GM12878 (cell line): ENCODE results near the gene HCCS. TPM values are rescaled to one million over a fixed set of nuclear protein-coding genes. Genes with fewer than 3 reads are reported as not detected.

Experiments
- ATAC-seq: fragments of 200-7000 bp; cut with Tn5 transposase; 3 replicates; pipeline ENCODE4 v1.9.1; 2020; ENCODE audit warnings: mild to moderate bottlenecking, moderate library complexity
- BruUV-seq: library from RNA; stranded (reverse); fragments of 400-500 nt; replicated peaks from 2 replicates; lab custom pipeline; 2021; lab: Mats Ljungman, UMichigan
- CTCF ChIA-PET: fragments of 300-600 bp; sonication (Branson Sonifier 250); formaldehyde crosslinking; extraction: SDS; loops from one replicate; lab custom pipeline; 2021; ENCODE audit warnings: inconsistent platforms; lab: Yijun Ruan, JAX
- POLR2A ChIA-PET: fragments of 350-600 bp; formaldehyde crosslinking; extraction: SDS; loops from one replicate; lab custom pipeline; 2021; ENCODE audit warnings: inconsistent platforms; lab: Charles Lee
- RAD21 ChIA-PET: fragments of 300-600 bp; sonication (Branson Sonifier 250); formaldehyde crosslinking; loops from one replicate; lab custom pipeline; 2023; ENCODE audit warnings: antibody characterized with exemption; ENCODE audit not compliant: unreplicated experiment; lab: Charles Lee
- SMC1A ChIA-PET: fragments of 300-600 bp; sonication (Branson Sonifier 250); formaldehyde crosslinking; loops from one replicate; lab custom pipeline; 2023; ENCODE audit not compliant: unreplicated experiment, uncharacterized antibody; lab: Charles Lee
- DNase-seq: peaks from one replicate; pipeline ENCODE4 v3.0.0-alpha.2; 2011; ENCODE audit warnings: low read depth, low spot score
- FAIRE-seq: peaks from 3 replicates; lab custom pipeline; 2011; peaks lifted over from hg19 to GRCh38; lab: Jason Lieb, UNC
- H2AFZ ChIP-seq: 2 replicates; pipeline ENCODE4 v1.6.0; 2011; ENCODE audit warnings: low read depth, low read length, control low read depth; ENCODE audit not compliant: control insufficient read depth
- H3K27ac ChIP-seq: 2 replicates; pipeline ENCODE4 v1.5.1; 2011; ENCODE audit warnings: control low read depth; ENCODE audit not compliant: control insufficient read depth, insufficient read depth
- H3K27me3 ChIP-seq, 2 experiments: replicated peaks in 1 of 2; 2 replicates each; pipeline versions ENCODE4 v1.6.0 to v1.6.1; 2011; ENCODE audit warnings: low read length in 1 of 2; ENCODE audit not compliant: control insufficient read depth in 2 of 2, insufficient read depth in 2 of 2
- H3K36me3 ChIP-seq, 2 experiments: 2 replicates each; pipeline ENCODE4 v1.5.1; 2011; ENCODE audit warnings: low read length in 1 of 2; ENCODE audit not compliant: control insufficient read depth in 2 of 2, insufficient read depth in 2 of 2
- H3K4me1 ChIP-seq: 2 replicates; pipeline ENCODE4 v1.6.1; 2011; ENCODE audit warnings: mild to moderate bottlenecking, low read length, moderate library complexity, mixed read lengths; ENCODE audit not compliant: control insufficient read depth, insufficient read depth
- H3K4me2 ChIP-seq: 2 replicates; pipeline ENCODE4 v1.6.0; 2011; ENCODE audit warnings: control low read depth; ENCODE audit not compliant: control insufficient read depth, insufficient read depth
- H3K4me3 ChIP-seq: fragments of 200-600 bp; sonication (generic); 2 replicates; pipeline ENCODE4 v1.5.1; 2016
- H3K79me2 ChIP-seq: 2 replicates; pipeline ENCODE4 v1.6.0; 2011; ENCODE audit warnings: low read length; ENCODE audit not compliant: control insufficient read depth, insufficient read depth
- H3K9ac ChIP-seq: 2 replicates; pipeline ENCODE4 v1.8.0; 2011; ENCODE audit warnings: low read length, control low read depth, mixed read lengths; ENCODE audit not compliant: control insufficient read depth, insufficient read depth
- H3K9me3 ChIP-seq: replicated peaks from 3 replicates; pipeline ENCODE4 v1.5.1; 2011; ENCODE audit warnings: mild to moderate bottlenecking, low read length; ENCODE audit not compliant: control insufficient read depth, insufficient read depth
- H4K20me1 ChIP-seq: 2 replicates; pipeline ENCODE4 v1.6.0; 2011; ENCODE audit not compliant: control insufficient read depth, insufficient read depth
- IRF4 ChIP-seq: IDR thresholded peaks from 2 replicates; pipeline ENCODE4 v1.6.1; 2011; ENCODE audit warnings: low read depth, low read length
- MEF2B ChIP-seq: fragments of 450-650 bp; IDR thresholded peaks from 2 replicates; pipeline ENCODE4 v1.6.1; 2018; ENCODE audit warnings: mild to moderate bottlenecking, moderate library complexity; ENCODE audit not compliant: partially characterized antibody, poor library complexity, severe bottlenecking
- MTA3 ChIP-seq: IDR thresholded peaks from 2 replicates; pipeline ENCODE4 v1.6.1; 2012; ENCODE audit warnings: low read length, inconsistent platforms, borderline replicate concordance
- TCF12 ChIP-seq: IDR thresholded peaks from 2 replicates; pipeline ENCODE4 v1.6.1; 2011; ENCODE audit warnings: low read depth, mild to moderate bottlenecking, low read length
- ZNF217 ChIP-seq: fragments of 450-650 bp; IDR thresholded peaks from 2 replicates; pipeline ENCODE4 v1.6.1; 2017; ENCODE audit warnings: antibody characterized with exemption, mild to moderate bottlenecking
- ZNF24 ChIP-seq: fragments of 450-650 bp; IDR thresholded peaks from 2 replicates; pipeline ENCODE4 v1.6.1; 2017; ENCODE audit warnings: antibody characterized with exemption, mild to moderate bottlenecking
- WGBS: methylation state at CpG from one replicate; pipeline ENCODE4 v1.1.6; 2016; ENCODE audit warnings: low lambda C conversion rate; ENCODE audit not compliant: insufficient replicate concordance, insufficient coverage; ENCODE audit errors: missing lambda C conversion rate; 5-methylcytosine and 5-hydroxymethylcytosine counted together
- in situ Hi-C: fragments of 300-500 bp; cut with MboI; formaldehyde crosslinking; loops from 9 replicates; pipeline ENCODE4 v1.14.3; 2018; ENCODE audit warnings: mixed read lengths
- intact Hi-C: fragments of 100-400 bp; cut with micrococcal nuclease; formaldehyde crosslinking; loops from one replicate; pipeline ENCODE4 v1.14.2; 2022; ENCODE audit not compliant: unreplicated experiment
- polyA plus RNA-seq, 11 experiments: library from polyadenylated mRNA; depleted of rRNA in 4 of 11; unstranded in 6 of 11; stranded (reverse) in 5 of 11; fragments of >200 nt; fragmentation: Nextera tagmentation in 4 of 11; fragmentation: Illumina TruSeq in 1 of 11; extraction: Ambion mirVana in 4 of 11; extraction: Trizol in 1 of 11; gene quantifications; 1 replicate in 1 of 11; 2 replicates in 10 of 11; pipeline versions ENCODE4 v1.2.1 to v1.2.3, GENCODE V29; 2011 to 2016; ENCODE audit warnings: inconsistent platforms in 2 of 11, missing spikeins in 2 of 11, low read depth in 1 of 11
- total RNA-seq, 4 experiments: library from RNA; depleted of rRNA in 3 of 4; stranded (reverse); fragments of >200 nt in 3 of 4; fragmentation: Illumina TruSeq in 1 of 4; extraction: Trizol in 1 of 4; gene quantifications; 2 replicates each; pipeline versions ENCODE4 v1.2.1 to v1.2.3, GENCODE V29; 2013 to 2021
- TF ChIP-seq, protein P1 (sequence below): IDR thresholded peaks from 2 replicates; pipeline ENCODE4 v1.6.1; 2012; ENCODE audit warnings: low read depth, low read length, improper control_type of control experiment
- TF ChIP-seq, protein P2 (sequence below): fragments of 450-650 bp; formaldehyde crosslinking; IDR thresholded peaks from 2 replicates; pipeline ENCODE4 v1.4.0; 2020; ENCODE audit warnings: mild to moderate bottlenecking, moderate library complexity
- TF ChIP-seq, protein P3 (sequence below): IDR thresholded peaks from 2 replicates; pipeline ENCODE4 v1.6.1; 2012; ENCODE audit warnings: low read length, inconsistent platforms
- TF ChIP-seq, protein P4 (sequence below): IDR thresholded peaks from 2 replicates; pipeline ENCODE4 v1.6.1; 2012; ENCODE audit warnings: low read depth, low read length, improper control_type of control experiment

The HCCS gene
- total and polyA plus RNA-seq, 10 of the 15 experiments (the other 5 are each of a cell fraction or from before 2014, with no cell fraction given) = 11.8 to 69.6 (median 36.9) TPM

DNA sequence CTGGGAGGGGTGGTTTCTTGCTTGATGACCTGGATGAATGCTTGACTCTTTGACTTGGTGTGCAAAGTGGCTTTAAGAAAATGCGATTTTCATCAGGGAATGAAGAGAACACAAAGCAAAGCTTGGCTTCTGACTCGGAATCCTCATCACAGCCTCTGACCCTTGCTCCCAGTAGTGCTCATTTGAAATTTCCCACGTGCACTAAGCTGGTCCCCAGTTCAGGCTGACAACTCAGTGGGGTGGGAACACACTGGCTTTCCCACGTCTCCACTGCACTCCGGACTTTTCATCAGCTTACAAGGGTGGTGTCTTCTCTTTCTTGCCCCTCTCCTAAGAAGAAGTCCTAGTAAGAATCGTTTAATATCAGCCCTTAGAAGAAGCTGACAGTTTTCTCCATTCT is 53.3 kb downstream of the HCCS start:
- intact Hi-C loops = no loop called here
- CTCF ChIA-PET = no interaction called here
- Histone ChIP-seq H3K27ac (no peak overlapping the region), H4K20me1 (no peaks in the 10 kb centered on the region), H3K9ac (no peak overlapping the region), H2AFZ (no peak overlapping the region), H3K27me3 (no peaks in the 10 kb centered on the region), H3K4me1 (no peaks in the 10 kb centered on the region), H3K9me3 (no peaks in the 10 kb centered on the region), H3K4me3 (no peak overlapping the region), H3K79me2 (no peaks in the 10 kb centered on the region), H3K36me3 (no peaks in the 10 kb centered on the region), H3K4me2 (no peak overlapping the region)
- SMC1A ChIA-PET = no interaction called here
- BruUV-seq = no TSS peak
- POLR2A ChIA-PET = no interaction called here
- ATAC-seq (no peak), DNase-seq (no peak), FAIRE-seq (no peak)
- in situ Hi-C loops = no loop called here
- RAD21 ChIA-PET = no interaction called here
- TF ChIP-seq ZNF24 (no peak), MEF2B (no peak), TCF12 (no peak), IRF4 (no peak), ZNF217 (no peak), MTA3 (no peak)
- TF ChIP-seq, protein P1, sequence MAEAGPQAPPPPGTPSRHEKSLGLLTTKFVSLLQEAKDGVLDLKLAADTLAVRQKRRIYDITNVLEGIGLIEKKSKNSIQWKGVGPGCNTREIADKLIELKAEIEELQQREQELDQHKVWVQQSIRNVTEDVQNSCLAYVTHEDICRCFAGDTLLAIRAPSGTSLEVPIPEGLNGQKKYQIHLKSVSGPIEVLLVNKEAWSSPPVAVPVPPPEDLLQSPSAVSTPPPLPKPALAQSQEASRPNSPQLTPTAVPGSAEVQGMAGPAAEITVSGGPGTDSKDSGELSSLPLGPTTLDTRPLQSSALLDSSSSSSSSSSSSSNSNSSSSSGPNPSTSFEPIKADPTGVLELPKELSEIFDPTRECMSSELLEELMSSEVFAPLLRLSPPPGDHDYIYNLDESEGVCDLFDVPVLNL = no peak
- TF ChIP-seq, protein P2, sequence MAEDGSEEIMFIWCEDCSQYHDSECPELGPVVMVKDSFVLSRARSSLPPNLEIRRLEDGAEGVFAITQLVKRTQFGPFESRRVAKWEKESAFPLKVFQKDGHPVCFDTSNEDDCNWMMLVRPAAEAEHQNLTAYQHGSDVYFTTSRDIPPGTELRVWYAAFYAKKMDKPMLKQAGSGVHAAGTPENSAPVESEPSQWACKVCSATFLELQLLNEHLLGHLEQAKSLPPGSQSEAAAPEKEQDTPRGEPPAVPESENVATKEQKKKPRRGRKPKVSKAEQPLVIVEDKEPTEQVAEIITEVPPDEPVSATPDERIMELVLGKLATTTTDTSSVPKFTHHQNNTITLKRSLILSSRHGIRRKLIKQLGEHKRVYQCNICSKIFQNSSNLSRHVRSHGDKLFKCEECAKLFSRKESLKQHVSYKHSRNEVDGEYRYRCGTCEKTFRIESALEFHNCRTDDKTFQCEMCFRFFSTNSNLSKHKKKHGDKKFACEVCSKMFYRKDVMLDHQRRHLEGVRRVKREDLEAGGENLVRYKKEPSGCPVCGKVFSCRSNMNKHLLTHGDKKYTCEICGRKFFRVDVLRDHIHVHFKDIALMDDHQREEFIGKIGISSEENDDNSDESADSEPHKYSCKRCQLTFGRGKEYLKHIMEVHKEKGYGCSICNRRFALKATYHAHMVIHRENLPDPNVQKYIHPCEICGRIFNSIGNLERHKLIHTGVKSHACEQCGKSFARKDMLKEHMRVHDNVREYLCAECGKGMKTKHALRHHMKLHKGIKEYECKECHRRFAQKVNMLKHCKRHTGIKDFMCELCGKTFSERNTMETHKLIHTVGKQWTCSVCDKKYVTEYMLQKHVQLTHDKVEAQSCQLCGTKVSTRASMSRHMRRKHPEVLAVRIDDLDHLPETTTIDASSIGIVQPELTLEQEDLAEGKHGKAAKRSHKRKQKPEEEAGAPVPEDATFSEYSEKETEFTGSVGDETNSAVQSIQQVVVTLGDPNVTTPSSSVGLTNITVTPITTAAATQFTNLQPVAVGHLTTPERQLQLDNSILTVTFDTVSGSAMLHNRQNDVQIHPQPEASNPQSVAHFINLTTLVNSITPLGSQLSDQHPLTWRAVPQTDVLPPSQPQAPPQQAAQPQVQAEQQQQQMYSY (CRISPR knock-in tag) = no peak
- TF ChIP-seq, protein P3, sequence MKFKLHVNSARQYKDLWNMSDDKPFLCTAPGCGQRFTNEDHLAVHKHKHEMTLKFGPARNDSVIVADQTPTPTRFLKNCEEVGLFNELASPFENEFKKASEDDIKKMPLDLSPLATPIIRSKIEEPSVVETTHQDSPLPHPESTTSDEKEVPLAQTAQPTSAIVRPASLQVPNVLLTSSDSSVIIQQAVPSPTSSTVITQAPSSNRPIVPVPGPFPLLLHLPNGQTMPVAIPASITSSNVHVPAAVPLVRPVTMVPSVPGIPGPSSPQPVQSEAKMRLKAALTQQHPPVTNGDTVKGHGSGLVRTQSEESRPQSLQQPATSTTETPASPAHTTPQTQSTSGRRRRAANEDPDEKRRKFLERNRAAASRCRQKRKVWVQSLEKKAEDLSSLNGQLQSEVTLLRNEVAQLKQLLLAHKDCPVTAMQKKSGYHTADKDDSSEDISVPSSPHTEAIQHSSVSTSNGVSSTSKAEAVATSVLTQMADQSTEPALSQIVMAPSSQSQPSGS = no peak
- TF ChIP-seq, protein P4, sequence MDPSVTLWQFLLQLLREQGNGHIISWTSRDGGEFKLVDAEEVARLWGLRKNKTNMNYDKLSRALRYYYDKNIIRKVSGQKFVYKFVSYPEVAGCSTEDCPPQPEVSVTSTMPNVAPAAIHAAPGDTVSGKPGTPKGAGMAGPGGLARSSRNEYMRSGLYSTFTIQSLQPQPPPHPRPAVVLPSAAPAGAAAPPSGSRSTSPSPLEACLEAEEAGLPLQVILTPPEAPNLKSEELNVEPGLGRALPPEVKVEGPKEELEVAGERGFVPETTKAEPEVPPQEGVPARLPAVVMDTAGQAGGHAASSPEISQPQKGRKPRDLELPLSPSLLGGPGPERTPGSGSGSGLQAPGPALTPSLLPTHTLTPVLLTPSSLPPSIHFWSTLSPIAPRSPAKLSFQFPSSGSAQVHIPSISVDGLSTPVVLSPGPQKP = no peak
- WGBS = 3% methylated on average over 6 of the region's 6 CpGs
